PC-9 (cell line): ENCODE results near the gene FAM180B. TPM values are rescaled to one million over a fixed set of nuclear protein-coding genes. Genes with fewer than 3 reads are reported as not detected.
"Not testable (repeated sequence)": the region's sequence is repeated elsewhere in the genome, so short reads cannot be mapped to it uniquely, and the experiment has no call there.

Experiments used
- BruUV-seq: library from RNA; stranded (reverse); fragments of 400-500 nt; replicated peaks from 2 replicates; lab custom pipeline; 2021; lab: Mats Ljungman, UMichigan
- CTCF ChIA-PET: fragments of 300-600 bp; sonication (Branson Sonifier 250); formaldehyde crosslinking; loops from one replicate; lab custom pipeline; 2022; ENCODE audit warnings: antibody characterized with exemption; lab: Charles Lee
- POLR2A ChIA-PET: fragments of 300-600 bp; sonication (Branson Sonifier 250); formaldehyde crosslinking; loops from one replicate; lab custom pipeline; 2022; ENCODE audit warnings: antibody characterized with exemption; ENCODE audit not compliant: unreplicated experiment; lab: Charles Lee
- DNase-seq, 2 experiments: peaks; one replicate each; pipeline versions ENCODE4 v3.0.0 to v3.0.0-alpha.2; 2015 to 2022; ENCODE audit warnings: mixed read lengths in 1 of 2
- H2AFZ ChIP-seq: fragments of 200-600 bp; sonication (generic); 2 replicates; pipeline ENCODE4 v1.8.1; 2017; ENCODE audit warnings: antibody characterized with exemption
- H3F3A ChIP-seq: fragments of 200-600 bp; sonication (generic); 2 replicates; pipeline ENCODE4 v1.8.1; 2017; ENCODE audit warnings: antibody characterized with exemption, mild to moderate bottlenecking, low read depth; ENCODE audit not compliant: insufficient read depth
- H3K27ac ChIP-seq: fragments of 200-600 bp; sonication (generic); 2 replicates; pipeline ENCODE4 v1.6.1; 2016; ENCODE audit warnings: mixed run types
- H3K27me3 ChIP-seq: fragments of 200-600 bp; sonication (generic); 2 replicates; pipeline ENCODE4 v1.6.1; 2016; ENCODE audit warnings: low read depth, mixed run types; ENCODE audit not compliant: insufficient read depth
- H3K36me3 ChIP-seq: fragments of 200-600 bp; sonication (generic); 2 replicates; pipeline ENCODE4 v1.6.1; 2016; ENCODE audit warnings: low read depth, mixed run types
- H3K4me1 ChIP-seq: fragments of 200-600 bp; sonication (generic); replicated peaks from 2 replicates; pipeline ENCODE4 v1.6.1; 2016; ENCODE audit warnings: mixed run types; ENCODE audit not compliant: insufficient read depth
- H3K4me2 ChIP-seq: fragments of 200-600 bp; sonication (generic); 2 replicates; pipeline ENCODE4 v1.6.1; 2017; ENCODE audit warnings: mixed run types
- H3K4me3 ChIP-seq: fragments of 200-600 bp; sonication (generic); 2 replicates; pipeline ENCODE4 v1.6.1; 2016; ENCODE audit warnings: mixed run types
- H3K79me2 ChIP-seq: fragments of 200-600 bp; sonication (generic); 2 replicates; pipeline ENCODE4 v1.6.1; 2017; ENCODE audit warnings: low read depth, mixed run types
- H3K9me2 ChIP-seq: fragments of 200-600 bp; sonication (generic); 2 replicates; pipeline ENCODE4 v1.8.1; 2017; ENCODE audit warnings: mild to moderate bottlenecking; ENCODE audit not compliant: insufficient read depth
- H3K9me3 ChIP-seq: fragments of 200-600 bp; sonication (generic); 2 replicates; pipeline ENCODE4 v1.8.1; 2016; ENCODE audit warnings: low read depth; ENCODE audit not compliant: insufficient read depth
- H4K20me1 ChIP-seq: fragments of 200-600 bp; sonication (generic); 2 replicates; pipeline ENCODE4 v1.8.1; 2017; ENCODE audit not compliant: insufficient read depth
- CTCF ChIP-seq: fragments of 200-600 bp; sonication (generic); conservative IDR thresholded peaks from 2 replicates; pipeline ENCODE4 v1.6.1; 2017; ENCODE audit warnings: mixed run types, antibody characterized with exemption, mild to moderate bottlenecking, moderate library complexity
- EZH2 ChIP-seq: fragments of 200-600 bp; sonication (generic); IDR thresholded peaks from 2 replicates; pipeline ENCODE4 v1.8.0; 2017; ENCODE audit warnings: antibody characterized with exemption, low read depth
- intact Hi-C: fragments of 100-400 bp; cut with micrococcal nuclease; formaldehyde crosslinking; loops from one replicate; pipeline ENCODE4 v1.10.0; 2022; ENCODE audit not compliant: unreplicated experiment
- total RNA-seq: library from RNA; stranded (reverse); gene quantifications from 2 replicates; pipeline ENCODE4 v1.2.3, GENCODE V29; 2021

FAM180B gene
- total RNA-seq, 1 experiment from 2014 or later: not detected

DNA sequence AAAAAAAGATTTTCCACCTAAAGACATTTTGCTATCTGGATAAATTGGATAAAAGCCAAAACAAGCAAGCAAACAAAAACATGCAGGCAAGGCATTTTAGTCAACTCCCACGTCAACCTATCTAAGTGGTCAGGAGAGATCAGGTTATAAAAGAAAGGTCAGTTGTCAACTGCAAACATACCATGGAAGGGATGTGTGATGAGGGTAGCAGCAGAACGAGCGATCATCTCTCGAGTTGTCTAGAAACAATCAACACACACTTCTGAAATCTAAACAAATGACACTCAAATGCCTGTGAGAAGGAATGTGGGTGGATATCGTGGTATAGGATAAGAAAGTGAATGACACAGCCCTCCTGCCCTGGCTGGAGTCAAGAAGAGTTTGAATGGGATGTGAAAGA lies 45.0 kb downstream of the FAM180B start:
- H3K4me1 ChIP-seq: no peaks in the 10 kb centered on the region
- no peak for TF ChIP-seq EZH2
- no peak for TF ChIP-seq CTCF
- no peaks in the 10 kb centered on the region; the same call in 1 of the 2 replicates for H3F3A ChIP-seq
- no peaks in the 10 kb centered on the region for H3K79me2 ChIP-seq
- H3K27ac ChIP-seq: no peak overlapping the region
- DNase-seq: no peak
- POLR2A ChIA-PET: no interaction called here
- H3K36me3 ChIP-seq: peaks cover 28% of the 10 kb centered on the region
- no peaks in the 10 kb centered on the region for H4K20me1 ChIP-seq
- no peaks in the 10 kb centered on the region for H3K9me2 ChIP-seq
- intact Hi-C loops: no loop called here
- no peaks in the 10 kb centered on the region for H3K9me3 ChIP-seq
- no peak overlapping the region for H2AFZ ChIP-seq
- no peak overlapping the region for H3K4me2 ChIP-seq
- no TSS peak for BruUV-seq
- H3K4me3 ChIP-seq: no peak overlapping the region
- CTCF ChIA-PET: no interaction called here
- no peaks in the 10 kb centered on the region for H3K27me3 ChIP-seq

GRCh38 chr11:47636331-47636730 lies 49.9 kb downstream of the FAM180B start:
- DNase-seq, H3K9me2 ChIP-seq, H2AFZ ChIP-seq, POLR2A ChIA-PET, BruUV-seq, H4K20me1 ChIP-seq, H3K4me2 ChIP-seq, H3K4me3 ChIP-seq, H3K4me1 ChIP-seq, H3K9me3 ChIP-seq, H3F3A ChIP-seq, intact Hi-C loops, H3K27ac ChIP-seq, H3K27me3 ChIP-seq: not testable (repeated sequence)
- Histone ChIP-seq H3K79me2 (peaks cover 23% of the 10 kb centered on the region), H3K36me3 (peaks cover 23% of the 10 kb centered on the region; the same call in 1 of the 2 replicates)
- CTCF ChIA-PET: interaction anchor here (0.6 kb wide), 1 partner anchor 663 kb away, joined by 3 read pairs; no protein-coding TSS in a partner anchor

Other genes with a start within 250 kb of the FAM180B start
- gene MYBPC3, start 234.0 kb upstream of the FAM180B start, total RNA-seq: not detected in 2 replicates
- not detected in 2 replicates for gene SPI1, start 208.1 kb upstream of the FAM180B start, total RNA-seq
- 28.8 and 32.3 TPM in 2 replicates for gene SLC39A13, start 178.1 kb upstream of the FAM180B start, total RNA-seq
- 160 and 222 TPM in 2 replicates for gene PSMC3, start 160.2 kb upstream of the FAM180B start, total RNA-seq
- 5.4 and 7.3 TPM in 2 replicates for gene RAPSN, start 137.5 kb upstream of the FAM180B start, total RNA-seq
- gene CELF1, start 33.5 kb upstream of the FAM180B start, total RNA-seq: 115 and 165 TPM in 2 replicates
- 74.8 and 79.0 TPM in 2 replicates for gene PTPMT1, start 21.1 kb upstream of the FAM180B start, total RNA-seq
- gene KBTBD4, start 7.7 kb upstream of the FAM180B start, total RNA-seq: 20.2 and 20.3 TPM in 2 replicates
- 119 and 140 TPM in 2 replicates for gene NDUFS3, start 7.6 kb upstream of the FAM180B start, total RNA-seq
- 0.22 and 0.63 TPM in 2 replicates for gene C1QTNF4, start 7.7 kb downstream of the FAM180B start, total RNA-seq
- 147 and 167 TPM in 2 replicates for gene MTCH2, start 55.9 kb downstream of the FAM180B start, total RNA-seq
- 13.1 and 21.9 TPM in 2 replicates for gene AGBL2, start 128.7 kb downstream of the FAM180B start, total RNA-seq
- gene FNBP4, start 180.7 kb downstream of the FAM180B start, total RNA-seq: 101 and 121 TPM in 2 replicates